NCI-H748 treated with DMSO at 0.1 percent for 48 hours (cell line): ENCODE results near the gene DIS3.
"Not testable (repeated sequence)": the region's sequence is repeated elsewhere in the genome, so short reads cannot be mapped to it uniquely, and the experiment has no call there.

Experiments used
- DNase-seq: peaks from one replicate; lab custom pipeline; 2025; lab: John Stamatoyannopoulos, UW

DIS3 gene, protein sequence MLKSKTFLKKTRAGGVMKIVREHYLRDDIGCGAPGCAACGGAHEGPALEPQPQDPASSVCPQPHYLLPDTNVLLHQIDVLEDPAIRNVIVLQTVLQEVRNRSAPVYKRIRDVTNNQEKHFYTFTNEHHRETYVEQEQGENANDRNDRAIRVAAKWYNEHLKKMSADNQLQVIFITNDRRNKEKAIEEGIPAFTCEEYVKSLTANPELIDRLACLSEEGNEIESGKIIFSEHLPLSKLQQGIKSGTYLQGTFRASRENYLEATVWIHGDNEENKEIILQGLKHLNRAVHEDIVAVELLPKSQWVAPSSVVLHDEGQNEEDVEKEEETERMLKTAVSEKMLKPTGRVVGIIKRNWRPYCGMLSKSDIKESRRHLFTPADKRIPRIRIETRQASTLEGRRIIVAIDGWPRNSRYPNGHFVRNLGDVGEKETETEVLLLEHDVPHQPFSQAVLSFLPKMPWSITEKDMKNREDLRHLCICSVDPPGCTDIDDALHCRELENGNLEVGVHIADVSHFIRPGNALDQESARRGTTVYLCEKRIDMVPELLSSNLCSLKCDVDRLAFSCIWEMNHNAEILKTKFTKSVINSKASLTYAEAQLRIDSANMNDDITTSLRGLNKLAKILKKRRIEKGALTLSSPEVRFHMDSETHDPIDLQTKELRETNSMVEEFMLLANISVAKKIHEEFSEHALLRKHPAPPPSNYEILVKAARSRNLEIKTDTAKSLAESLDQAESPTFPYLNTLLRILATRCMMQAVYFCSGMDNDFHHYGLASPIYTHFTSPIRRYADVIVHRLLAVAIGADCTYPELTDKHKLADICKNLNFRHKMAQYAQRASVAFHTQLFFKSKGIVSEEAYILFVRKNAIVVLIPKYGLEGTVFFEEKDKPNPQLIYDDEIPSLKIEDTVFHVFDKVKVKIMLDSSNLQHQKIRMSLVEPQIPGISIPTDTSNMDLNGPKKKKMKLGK

DNA sequence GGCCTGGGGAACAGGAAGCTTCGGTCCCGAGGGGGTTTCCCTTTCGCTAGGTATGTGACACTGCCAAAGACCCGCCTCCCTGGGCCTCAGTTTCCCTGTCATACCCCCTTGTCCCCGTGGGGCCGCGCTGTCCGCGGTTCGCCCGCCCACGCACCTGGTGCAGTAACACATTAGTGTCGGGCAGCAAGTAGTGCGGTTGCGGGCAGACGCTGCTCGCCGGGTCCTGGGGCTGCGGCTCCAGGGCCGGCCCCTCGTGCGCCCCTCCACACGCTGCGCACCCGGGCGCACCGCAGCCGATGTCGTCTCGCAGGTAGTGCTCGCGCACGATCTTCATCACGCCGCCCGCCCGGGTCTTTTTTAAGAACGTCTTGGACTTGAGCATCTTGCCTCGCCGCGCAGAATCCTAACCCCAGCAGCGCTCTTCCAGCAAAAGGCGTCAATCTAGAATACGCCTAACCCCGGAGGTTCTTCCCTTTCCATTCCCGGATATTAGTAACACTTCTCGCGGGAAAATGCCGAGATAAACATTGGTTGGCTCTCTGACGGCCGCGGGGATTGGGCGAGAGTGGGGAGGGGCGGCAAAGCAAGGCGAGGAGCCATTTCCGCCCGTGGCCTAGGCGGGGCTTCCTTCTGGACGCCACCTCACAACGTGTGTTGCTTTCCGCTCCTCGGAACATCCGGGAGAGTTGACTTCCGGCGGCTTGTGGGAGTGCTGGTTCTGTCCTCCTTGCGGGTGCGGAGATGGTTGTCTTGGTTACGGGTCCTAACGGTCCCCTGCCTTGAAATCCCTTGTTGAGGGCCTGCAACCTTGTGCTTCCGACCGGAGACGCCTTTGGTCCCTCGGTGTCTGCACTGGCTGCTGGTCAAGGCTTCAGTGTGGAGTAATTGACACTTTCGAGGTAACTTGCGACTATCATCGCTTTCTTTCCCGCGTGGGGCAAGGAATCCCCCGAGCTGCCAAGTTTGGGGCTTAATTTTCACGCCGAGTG lies at the start of gene DIS3, which contains the start of gene PIBF1:
DIS3 (minus strand) TSS at position 450 of the 989 bp plus-strand sequence; CDS start at position 382, 68 bp downstream.
PIBF1 (plus strand) TSS at position 683 of the 989 bp plus-strand sequence. CDS start 1,337 bp downstream, outside the sequence.
- DNase-seq, result peak; percentile 94

DNA sequence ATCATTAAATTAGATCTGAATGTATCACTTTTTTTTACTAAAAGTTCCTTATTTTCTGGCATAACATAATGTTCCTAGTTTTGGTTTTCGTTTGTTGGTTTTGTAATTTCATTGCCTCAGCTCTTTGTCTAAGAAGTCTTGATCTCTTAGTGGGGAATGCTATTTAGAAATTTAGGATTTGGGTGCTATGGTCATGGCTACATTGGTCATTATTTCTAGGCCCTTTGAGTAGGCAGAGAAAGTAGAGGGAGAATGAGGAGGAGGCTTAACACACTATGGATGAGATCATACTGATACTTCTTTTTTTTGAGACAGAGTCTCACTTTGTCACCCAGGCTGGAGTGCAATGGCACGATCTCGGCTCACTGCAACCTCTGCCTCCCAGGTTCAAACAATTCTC lies 42.0 kb upstream of the DIS3 start:
- DNase-seq, result no peak

DNA sequence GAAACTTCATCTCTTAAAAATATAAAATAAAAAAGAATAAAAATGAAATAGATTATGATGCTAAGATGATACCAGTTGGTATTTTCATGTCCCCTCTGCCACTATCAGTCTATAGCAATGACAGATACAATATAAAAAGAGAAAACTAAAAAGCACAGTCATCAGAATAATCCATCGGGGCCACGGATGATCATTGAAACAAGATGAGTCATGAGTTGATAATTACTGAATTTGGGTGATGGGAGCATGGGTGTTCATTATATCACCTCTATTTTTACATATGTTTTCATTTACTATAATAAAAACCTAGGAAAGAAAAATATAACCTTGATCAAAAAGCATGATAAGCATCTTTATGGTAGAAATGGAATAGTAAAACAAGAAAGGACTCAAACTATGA lies 41.4 kb upstream of the DIS3 start:
- no peak for DNase-seq

DNA sequence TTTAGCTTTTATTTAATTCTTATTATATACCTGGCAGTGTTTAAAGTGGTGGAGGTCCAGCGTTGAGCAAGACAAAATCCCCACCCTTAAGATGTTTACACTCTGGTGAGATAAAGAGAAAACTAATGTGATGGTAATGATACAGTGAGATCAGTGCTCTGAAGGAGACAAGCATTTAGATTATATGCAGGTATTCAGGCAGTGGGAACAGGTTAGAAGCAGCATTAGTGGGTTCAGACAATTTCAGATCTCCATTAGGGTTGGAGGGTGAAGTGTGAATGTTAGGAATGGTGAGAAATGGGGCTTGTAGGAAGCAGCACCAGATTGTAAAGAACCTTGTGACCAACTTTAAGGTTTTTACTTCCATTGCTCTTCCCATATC lies 39.2 kb upstream of the DIS3 start:
- no peak for DNase-seq

DNA sequence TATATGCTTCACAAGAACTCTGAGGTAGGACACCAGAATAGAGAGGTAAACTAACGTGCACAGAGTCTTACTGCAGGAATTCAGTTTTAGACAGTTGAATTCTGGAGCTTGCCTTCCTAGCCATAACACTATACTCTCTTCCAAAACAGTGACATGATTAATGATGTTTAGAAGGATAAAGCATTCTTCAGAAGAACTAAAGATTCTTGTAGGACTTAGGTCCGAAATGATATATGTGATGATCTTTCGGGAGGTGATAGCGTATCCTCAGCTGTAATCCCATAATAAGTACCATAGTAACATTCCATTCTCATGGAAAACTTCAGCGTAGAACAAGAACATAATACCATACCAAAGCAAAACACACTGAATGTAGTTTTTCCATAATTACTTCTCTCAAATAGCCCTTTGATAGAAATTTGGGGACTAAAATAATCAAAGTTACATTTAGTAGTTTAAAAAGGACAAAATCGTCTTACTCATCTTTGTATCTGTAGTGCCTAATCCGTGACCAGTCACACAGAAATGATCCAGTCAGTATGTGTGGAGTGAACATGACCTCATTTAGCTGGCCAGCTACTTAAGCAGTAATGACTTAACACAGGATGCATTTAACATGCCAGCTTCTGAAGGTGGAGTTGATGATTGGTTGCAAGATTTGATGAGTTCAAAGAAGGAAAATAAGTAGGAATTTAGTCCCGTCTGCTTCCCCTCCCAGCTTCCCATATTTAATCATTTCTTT lies 38.6 kb upstream of the DIS3 start:
- DNase-seq, result no peak

DNA sequence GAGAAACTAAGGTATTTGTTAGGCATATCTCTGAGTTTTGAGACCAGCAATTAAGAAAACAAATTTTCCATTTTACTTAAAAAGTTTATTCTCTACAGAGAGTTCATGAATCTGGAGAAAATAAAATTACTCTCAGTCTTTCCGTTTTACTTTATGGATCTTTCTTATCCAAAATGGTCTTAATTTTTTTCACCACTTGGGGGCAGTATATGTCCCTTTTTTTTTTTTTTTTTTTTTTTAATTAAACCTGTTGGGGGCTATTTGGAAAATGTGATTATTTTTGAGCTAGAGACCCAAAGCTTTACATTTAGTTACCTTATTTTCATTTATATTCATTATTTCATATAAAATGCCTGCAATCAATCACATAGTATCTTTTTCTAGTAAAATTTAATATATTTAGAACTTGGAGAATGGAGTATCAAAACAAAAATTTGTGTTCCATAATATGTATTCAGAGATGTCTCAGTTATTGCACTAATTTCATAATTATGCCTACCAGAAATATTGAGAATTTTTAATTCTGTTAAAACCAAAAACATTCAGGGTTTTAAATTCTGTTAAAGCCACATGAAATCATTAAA lies 27.3 kb upstream of the DIS3 start:
- DNase-seq, result peak; percentile 11

DNA sequence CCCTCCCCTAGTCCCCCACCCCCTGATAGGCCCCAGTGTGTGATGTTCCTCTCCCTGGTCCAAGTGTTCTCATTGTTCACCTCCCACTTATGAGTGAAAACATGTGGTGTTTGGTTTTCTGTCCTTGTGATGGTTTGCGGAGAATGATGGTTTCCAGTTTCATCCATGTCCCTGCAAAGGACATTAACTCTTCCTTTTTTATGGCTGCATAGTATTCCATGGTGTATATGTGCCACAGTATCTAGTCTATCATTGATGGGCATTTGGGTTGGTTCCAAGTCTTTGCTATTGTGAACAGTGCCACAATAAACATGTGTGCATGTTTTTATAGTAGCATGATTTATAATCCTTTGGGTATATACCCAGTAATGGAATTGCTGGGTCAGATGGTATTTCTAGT lies 24.8 kb upstream of the DIS3 start:
- not testable (repeated sequence) for DNase-seq

DNA sequence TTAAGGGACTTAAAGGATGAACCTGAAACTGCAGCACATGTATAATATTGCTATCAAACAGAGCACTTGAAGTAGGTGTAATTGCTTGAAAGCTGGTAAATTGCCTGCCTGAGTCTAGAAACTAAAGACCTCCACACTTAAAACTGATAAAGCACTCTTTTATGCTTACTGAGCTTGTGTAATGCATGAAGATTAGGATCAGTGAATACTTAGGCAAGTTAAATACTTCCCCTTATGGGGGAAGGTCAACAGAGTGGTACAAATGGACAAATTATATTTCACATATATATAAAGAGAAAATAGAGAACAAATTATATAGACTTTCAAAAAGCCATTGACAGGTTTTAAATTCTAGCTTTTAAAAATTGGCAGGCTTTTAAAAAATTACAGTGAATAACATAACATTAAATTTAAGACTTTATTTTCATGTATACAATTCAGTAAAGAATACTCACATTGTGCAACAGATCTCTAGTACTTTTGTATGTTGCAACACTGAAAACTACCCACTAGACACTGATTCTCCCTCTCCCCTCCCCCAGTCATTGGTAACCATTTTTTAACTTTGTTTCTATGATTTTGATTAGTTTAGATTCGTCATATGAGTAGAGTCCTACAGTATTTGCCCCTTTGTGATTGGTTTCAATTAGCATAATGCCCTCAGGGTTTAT lies 24.1 kb upstream of the DIS3 start:
- DNase-seq, result no peak

DNA sequence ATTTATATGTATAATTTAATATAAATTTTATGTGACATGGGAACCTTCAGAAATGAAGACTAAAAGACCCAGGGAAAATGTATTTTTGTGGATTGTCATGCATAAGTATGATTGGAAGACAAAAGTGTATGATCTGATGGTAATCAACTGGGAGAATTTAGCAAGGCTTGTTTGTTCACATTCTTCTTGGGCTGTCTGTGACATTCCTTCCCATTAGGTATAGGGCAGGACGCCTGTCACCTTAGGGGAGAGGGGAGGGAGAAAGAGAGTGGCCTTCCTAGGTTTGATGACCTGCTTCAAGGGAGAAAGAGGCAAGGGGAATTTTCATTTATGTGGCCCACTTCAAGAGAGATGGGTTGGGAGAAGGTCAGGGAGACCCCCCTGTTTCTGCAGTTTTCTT lies 22.6 kb upstream of the DIS3 start:
- no peak for DNase-seq

DNA sequence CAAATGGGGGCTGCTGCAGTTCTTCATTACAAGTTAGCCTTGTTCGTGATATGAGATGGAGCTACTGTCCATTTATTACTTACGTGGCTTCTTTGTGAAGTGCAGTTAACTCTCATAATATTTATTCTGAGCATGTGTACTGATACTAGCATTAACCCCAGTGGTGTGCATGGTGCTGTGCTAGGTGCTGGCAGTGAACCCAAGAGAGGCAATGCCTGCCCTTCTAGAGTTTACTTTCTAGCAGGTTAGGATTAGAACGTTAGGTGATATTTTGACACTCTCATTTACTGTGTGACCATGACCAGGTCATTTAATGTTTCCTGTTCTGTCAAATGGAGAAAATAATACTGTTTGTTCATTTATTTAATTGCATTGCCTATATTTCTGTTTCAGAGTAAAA lies 17.1 kb upstream of the DIS3 start:
- no peak for DNase-seq

DNA sequence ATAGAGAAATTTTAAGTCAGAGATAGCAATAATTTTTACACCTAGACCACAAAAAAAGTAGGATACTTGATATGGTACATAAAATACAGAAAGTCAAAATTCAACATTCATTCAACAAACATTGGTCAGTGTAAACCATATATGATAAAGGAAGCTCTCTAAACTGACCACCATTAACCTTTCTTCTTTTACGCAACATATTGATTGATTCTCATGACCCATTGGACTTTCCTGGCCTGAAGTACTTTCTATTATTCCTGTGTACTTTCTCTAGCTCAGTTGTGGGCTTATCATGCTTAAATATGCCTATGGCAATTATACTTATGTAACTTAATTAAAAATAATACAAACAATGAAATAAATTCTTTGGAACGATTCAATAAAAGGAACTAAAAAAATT lies 10.9 kb upstream of the DIS3 start:
- DNase-seq, result no peak

DNA sequence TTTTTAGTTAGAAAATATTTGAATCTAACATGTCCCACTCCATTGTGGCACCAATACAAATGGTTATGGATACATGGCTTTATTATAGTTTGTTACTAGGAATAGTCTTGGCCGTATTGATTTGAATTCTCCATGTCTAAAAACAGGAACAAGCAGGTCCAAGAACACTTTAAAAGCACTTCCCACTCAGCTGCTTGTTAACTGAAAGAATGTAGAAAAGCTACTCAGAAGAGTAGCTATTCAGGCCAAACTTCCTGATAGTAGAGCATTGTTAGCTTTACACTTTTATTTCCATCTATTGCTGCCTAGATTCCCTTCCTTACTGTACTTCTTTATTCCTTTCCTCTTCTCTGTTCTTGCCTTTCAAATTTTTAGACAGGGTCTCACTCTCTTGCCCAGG lies 7.1 kb upstream of the DIS3 start:
- no peak for DNase-seq

DNA sequence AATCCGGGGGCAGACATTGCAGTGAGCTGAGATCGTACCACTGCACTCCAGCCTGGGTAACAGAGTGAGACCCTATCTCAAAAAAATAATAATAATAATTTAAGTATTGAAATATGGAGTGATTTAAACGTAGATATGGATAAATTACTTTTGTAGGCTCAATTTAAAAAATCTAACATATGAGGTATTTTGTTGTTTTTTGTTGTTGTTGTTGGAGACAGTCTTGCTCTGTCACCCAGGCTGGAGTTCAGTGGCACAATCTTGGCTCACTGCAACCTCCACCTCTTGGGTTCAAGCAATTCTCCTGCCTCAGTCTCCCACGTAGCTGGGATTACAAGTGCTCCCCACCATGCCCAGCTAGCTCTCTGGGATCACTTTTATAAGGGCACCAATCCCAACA lies 3.0 kb upstream of the DIS3 start:
- DNase-seq, result not testable (repeated sequence)

DNA sequence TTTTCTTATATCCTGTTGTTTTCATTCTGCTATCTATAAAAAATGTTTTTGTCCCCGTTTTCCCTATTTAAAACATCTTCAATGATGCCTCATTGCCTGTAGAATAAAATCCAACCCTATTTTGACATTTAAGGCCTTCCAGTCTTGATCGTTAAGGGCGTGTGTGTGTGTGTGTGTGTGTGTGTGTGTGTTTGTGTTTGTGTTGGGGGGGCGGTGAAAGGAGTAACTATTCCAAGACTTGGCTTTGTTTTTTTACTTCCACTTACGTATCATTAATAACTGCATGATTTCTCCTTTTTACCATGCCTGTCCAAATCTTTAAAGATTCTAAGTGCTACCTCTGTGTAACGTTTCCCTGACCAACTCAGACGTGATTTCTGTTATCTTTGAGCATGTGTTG lies 1.0 kb upstream of the DIS3 start:
- DNase-seq, result peak; percentile 25

DNA sequence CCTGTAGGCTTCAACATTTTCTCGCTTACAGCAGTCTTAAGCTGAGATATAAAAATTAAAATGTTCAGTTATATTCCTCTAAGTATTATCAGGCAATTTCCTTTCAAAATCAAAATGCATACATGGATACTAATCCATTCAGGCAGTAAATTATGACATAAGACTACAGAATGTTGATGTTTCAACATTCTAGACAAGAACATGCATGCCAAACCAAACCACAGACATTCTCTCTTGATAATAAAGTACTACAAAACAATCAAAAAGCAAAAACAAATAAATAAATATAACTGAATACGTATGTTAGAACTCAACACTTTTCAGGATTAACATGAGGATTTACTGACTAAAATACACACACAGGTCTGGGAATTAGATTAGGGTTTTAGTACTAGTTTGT lies 7.7 kb downstream of the DIS3 start:
- no peak for DNase-seq

DNA sequence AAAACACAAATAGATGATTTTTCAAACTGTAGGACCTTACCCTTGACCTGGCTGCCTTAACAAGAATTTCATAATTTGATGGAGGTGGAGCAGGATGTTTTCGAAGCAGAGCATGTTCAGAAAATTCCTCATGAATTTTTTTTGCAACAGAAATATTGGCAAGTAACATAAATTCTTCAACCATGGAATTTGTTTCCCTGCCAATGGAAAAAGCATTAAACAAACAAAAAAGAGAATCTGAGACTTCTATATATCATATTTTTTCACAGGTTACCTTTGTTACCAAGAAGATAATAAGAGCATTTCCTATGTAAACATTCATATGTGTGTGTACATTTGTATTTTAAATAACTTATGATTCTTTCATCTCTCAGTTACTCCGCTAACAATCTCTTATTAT lies 18.3 kb downstream of the DIS3 start:
- DNase-seq, result no peak

DNA sequence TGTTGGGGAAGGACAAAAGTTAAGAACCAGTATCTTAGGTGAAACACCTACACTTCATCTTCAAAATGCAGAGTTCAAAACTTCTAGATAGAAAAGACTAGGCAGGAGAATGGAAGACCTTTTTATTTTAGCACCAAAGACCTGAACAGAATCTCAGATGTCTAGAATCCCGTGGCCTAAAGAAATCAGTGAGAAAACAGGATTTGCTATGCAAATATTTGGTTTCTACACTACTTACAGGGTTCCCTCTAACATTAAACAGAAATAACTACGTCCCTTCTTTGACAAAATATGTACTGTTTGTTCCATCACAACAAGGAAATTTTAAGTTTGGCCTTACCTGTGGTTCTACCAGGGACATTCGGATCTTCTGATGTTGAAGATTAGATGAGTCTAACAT lies 21.5 kb downstream of the DIS3 start:
- no peak for DNase-seq

DNA sequence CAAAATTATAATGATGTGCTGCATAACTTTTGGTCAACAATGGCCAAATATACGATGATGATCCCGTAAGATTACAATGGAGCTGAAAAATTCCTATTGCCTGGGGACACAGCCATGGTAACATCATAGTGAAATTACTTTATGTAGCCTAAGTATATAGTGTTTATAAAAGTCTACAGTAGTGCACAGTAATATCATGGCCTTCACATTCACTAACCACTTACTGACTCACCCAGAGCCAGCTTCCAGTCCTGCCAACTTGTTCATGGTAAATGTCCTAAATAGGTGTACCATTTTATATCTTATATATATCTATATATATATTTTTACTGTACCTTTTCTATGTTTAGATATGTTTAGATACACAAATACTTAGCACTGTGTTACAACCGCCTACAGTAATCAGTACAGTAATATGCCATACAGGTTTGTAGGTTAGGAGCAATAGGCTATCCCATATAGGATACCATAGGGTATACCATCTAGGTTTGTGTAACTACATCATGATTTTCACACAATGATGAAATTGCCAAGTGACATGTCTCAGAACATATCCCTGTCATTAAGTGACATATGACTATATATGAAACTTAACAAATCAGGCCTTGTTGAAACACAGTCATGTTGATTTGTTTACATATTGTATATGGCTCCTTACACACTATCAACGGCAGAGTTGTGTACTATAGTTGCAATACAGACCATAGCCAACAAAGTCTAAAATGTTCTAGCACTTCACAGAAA lies 23.7 kb downstream of the DIS3 start:
- DNase-seq, result no peak

DNA sequence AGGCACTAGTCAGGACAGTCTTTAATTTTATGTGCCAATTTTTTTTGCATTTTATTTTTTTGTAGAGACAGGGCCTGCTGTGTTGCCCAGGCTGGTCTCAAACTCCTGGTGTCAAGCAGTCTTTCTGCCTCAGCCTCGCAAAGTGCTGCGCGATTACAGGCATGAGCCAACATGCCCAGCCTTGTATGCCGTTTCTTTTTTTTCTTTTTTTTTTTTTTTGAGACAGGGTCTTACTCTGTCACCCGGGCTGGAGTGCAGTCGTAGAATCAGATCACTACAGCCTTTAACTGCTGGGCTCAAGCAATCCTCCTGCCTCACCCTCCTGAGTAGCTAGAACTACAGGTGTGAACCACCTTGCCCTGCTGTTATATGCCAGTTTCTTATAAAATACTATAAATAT lies 27.6 kb downstream of the DIS3 start:
- DNase-seq, result no peak
